ENCODE measurements around the gene B3GALNT2.

Gene B3GALNT2

GRCh38 chr1:235425357-235425756 is 78.9 kb downstream of the B3GALNT2 start:
- Histone ChIP-seq H4K20me1 (ENCODE audit: low read depth, low read length) (no peaks in the 10 kb centered on the region), H3F3A (ENCODE audit: insufficient read depth) (no peaks in the 10 kb centered on the region), H3K27me3 (ENCODE audit: low read length) (no peaks in the 10 kb centered on the region), H3K9ac (ENCODE audit: low read length) (no peak overlapping the region), H3K27ac (ENCODE audit: low read depth, low read length) (no peak overlapping the region), H3K9me3 (ENCODE audit: insufficient read depth, low read length) (no peaks in the 10 kb centered on the region), H3K36me3 (ENCODE audit: low read length) (no peaks in the 10 kb centered on the region), H3K9me2 (replicated peaks; ENCODE audit: insufficient read depth, low read length) (no peaks in the 10 kb centered on the region), H2AFZ (ENCODE audit: low read depth, low read length, severe bottlenecking) (no peak overlapping the region), H3K79me2 (ENCODE audit: insufficient read depth, low read length) (no peaks in the 10 kb centered on the region), H3K4me3 (ENCODE audit: insufficient read depth, low read length, poor library complexity, severe bottlenecking) (no peak overlapping the region), H3K4me2 (ENCODE audit: low read depth, low read length, poor library complexity, severe bottlenecking) (no peak overlapping the region)
- TF ChIP-seq EZH2phosphoT487 (conservative IDR thresholded peaks at IDR 0.05; ENCODE audit: low read length) (no peak), CTCF (IDR thresholded peaks at IDR 0.05; ENCODE audit: insufficient read depth, low read length, poor library complexity, severe bottlenecking) (no peak)

- no peaks in the 10 kb centered on the region for H3K79me2 ChIP-seq (ENCODE audit: insufficient read depth, low read length)
These were observed 80.2 kb downstream of the B3GALNT2 start for GRCh38 chr1:235424092-235424491.

DNA sequence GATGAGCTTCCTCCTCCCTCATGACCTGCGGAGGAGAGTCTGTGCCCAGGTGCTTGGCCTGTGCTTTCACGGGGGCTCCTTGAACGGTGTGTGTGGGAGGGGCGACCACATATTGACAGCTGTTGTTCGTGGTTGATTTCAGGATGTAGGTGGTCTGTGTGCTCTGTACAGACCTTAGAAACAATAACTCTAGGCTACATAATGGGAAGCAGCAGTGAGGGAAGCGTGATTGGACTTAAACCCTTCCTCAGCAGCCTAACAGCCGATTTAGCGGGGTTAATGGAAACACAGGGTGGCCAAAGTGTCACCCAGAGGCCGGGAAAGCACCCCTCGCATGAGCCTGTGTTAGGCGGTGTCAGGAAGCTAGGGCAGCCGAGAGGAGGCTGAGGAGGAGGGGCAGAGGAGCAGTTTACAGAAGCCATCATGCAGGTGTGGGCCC is 81.0 kb downstream of the B3GALNT2 start:
- H3K79me2 ChIP-seq (ENCODE audit: insufficient read depth, low read length) = no peaks in the 10 kb centered on the region
- no peaks in the 10 kb centered on the region for H4K20me1 ChIP-seq (ENCODE audit: low read depth, low read length)
- no peaks in the 10 kb centered on the region for H3K9me2 ChIP-seq (replicated peaks; ENCODE audit: insufficient read depth, low read length)
- no peak overlapping the region for H3K4me3 ChIP-seq (ENCODE audit: insufficient read depth, low read length, poor library complexity, severe bottlenecking)
- no peak overlapping the region for H3K27ac ChIP-seq (ENCODE audit: low read depth, low read length)
- no peaks in the 10 kb centered on the region for H3F3A ChIP-seq (ENCODE audit: insufficient read depth)
- no peaks in the 10 kb centered on the region for H3K27me3 ChIP-seq (ENCODE audit: low read length)
- no peak for TF ChIP-seq EZH2phosphoT487 (conservative IDR thresholded peaks at IDR 0.05; ENCODE audit: low read length)
- TF ChIP-seq CTCF (IDR thresholded peaks at IDR 0.05; ENCODE audit: insufficient read depth, low read length, poor library complexity, severe bottlenecking) = no peak
- no peak overlapping the region for H3K4me2 ChIP-seq (ENCODE audit: low read depth, low read length, poor library complexity, severe bottlenecking)
- no peaks in the 10 kb centered on the region for H3K36me3 ChIP-seq (ENCODE audit: low read length)
- H3K9me3 ChIP-seq (ENCODE audit: insufficient read depth, low read length) = no peaks in the 10 kb centered on the region
- H3K9ac ChIP-seq (ENCODE audit: low read length) = no peak overlapping the region
- no peak overlapping the region for H2AFZ ChIP-seq (ENCODE audit: low read depth, low read length, severe bottlenecking)

More at GRCh38 chr1:235424092-235424491, 80.2 kb downstream of the B3GALNT2 start:
- Histone ChIP-seq H3K9me3 (ENCODE audit: insufficient read depth, low read length) (no peaks in the 10 kb centered on the region), H3K36me3 (ENCODE audit: low read length) (no peaks in the 10 kb centered on the region), H2AFZ (ENCODE audit: low read depth, low read length, severe bottlenecking) (no peak overlapping the region), H4K20me1 (ENCODE audit: low read depth, low read length) (no peaks in the 10 kb centered on the region), H3K9ac (ENCODE audit: low read length) (no peak overlapping the region), H3K27me3 (ENCODE audit: low read length) (no peaks in the 10 kb centered on the region), H3K4me2 (ENCODE audit: low read depth, low read length, poor library complexity, severe bottlenecking) (no peak overlapping the region), H3K9me2 (replicated peaks; ENCODE audit: insufficient read depth, low read length) (no peaks in the 10 kb centered on the region), H3F3A (ENCODE audit: insufficient read depth) (no peaks in the 10 kb centered on the region), H3K27ac (ENCODE audit: low read depth, low read length) (no peak overlapping the region), H3K4me3 (ENCODE audit: insufficient read depth, low read length, poor library complexity, severe bottlenecking) (no peak overlapping the region)
- TF ChIP-seq CTCF (IDR thresholded peaks at IDR 0.05; ENCODE audit: insufficient read depth, low read length, poor library complexity, severe bottlenecking) = no peak
- TF ChIP-seq EZH2phosphoT487 (conservative IDR thresholded peaks at IDR 0.05; ENCODE audit: low read length) = no peak
